ENCODE data around the gene CACNA2D3.
A peak's percentile ranks its signal among the peaks of the same experiment; 100 is the strongest.

GRCh38 chr3:54427941-54428871, 305.9 kb downstream of the CACNA2D3 start:
- TF ChIP-seq CTCF (IDR thresholded peaks at IDR 0.05) (peak; percentile 95), ZFX (IDR thresholded peaks at IDR 0.05; ENCODE audit: borderline replicate concordance) (no peak)
